ENCODE results near the gene MEAF6.

DNA sequence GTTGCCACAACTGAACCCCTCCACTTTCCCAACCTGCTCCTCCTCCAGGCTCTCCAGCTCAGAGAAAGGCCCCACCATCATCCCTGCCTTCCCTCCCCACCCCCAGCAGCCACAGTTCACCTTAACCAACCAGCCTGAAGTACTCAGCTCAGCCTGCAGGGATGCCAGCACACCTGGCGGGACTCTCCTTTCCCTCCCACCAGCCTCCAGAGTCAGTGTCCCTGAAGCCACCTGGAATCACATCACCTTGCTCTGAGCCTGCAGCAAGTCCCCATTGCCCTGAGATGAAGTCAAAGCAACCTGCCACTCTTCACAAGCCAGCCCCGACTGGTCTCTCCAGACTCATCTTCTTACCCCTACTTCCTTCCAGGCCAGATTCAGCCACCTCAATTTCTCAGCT lies 66.4 kb downstream of the MEAF6 start:
- TF ChIP-seq POLR2AphosphoS5 (IDR thresholded peaks at IDR 0.05), result no peak
- TF ChIP-seq, protein P1, sequence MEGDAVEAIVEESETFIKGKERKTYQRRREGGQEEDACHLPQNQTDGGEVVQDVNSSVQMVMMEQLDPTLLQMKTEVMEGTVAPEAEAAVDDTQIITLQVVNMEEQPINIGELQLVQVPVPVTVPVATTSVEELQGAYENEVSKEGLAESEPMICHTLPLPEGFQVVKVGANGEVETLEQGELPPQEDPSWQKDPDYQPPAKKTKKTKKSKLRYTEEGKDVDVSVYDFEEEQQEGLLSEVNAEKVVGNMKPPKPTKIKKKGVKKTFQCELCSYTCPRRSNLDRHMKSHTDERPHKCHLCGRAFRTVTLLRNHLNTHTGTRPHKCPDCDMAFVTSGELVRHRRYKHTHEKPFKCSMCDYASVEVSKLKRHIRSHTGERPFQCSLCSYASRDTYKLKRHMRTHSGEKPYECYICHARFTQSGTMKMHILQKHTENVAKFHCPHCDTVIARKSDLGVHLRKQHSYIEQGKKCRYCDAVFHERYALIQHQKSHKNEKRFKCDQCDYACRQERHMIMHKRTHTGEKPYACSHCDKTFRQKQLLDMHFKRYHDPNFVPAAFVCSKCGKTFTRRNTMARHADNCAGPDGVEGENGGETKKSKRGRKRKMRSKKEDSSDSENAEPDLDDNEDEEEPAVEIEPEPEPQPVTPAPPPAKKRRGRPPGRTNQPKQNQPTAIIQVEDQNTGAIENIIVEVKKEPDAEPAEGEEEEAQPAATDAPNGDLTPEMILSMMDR (IDR thresholded peaks at IDR 0.05), result no peak

Measured in prostate gland (tissue), 2 donors.